ENCODE results near the gene CFDP1. TPM values are rescaled to one million over a fixed set of nuclear protein-coding genes. Genes with fewer than 3 reads are reported as not detected.

CFDP1 gene
- total RNA-seq, 6 donors from 2014 or later: 36.8 to 185 (median 50.6) TPM

DNA sequence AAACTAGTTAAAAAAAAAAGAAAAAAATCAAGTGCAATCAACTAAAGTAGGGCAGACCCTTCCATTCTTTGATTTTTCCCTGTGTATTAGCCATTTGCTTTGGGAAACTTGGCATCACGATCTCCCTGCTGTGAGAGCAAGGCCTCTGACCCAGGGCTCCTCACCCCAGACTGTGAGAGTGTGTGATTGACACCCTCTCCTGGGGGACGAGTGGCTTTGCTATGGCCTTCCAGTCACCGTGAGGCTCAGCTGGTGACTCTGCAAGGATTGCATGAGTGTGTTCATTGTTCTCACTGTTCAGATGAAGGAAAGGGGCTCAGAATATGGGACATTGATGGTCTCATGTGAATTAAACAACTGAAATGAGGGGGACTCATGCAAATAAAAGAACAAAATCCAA lies 112.9 kb downstream of the CFDP1 start:
- 56 to 62% methylated on average over 3 of the region's 3 CpGs for WGBS, 2 donors
- H3K4me3 ChIP-seq: no peak overlapping the region
- ATAC-seq (ENCODE audit: low FRiP score in 2 of 2): peak in 1 of 2 donors; percentile 32
- DNase-seq: no peak
- no peaks in the 10 kb centered on the region for H3K27me3 ChIP-seq
- peaks cover 3 to 15% (median 8%) of the 10 kb centered on the region in 4 donors for H3K4me1 ChIP-seq
- TF ChIP-seq, protein P1, sequence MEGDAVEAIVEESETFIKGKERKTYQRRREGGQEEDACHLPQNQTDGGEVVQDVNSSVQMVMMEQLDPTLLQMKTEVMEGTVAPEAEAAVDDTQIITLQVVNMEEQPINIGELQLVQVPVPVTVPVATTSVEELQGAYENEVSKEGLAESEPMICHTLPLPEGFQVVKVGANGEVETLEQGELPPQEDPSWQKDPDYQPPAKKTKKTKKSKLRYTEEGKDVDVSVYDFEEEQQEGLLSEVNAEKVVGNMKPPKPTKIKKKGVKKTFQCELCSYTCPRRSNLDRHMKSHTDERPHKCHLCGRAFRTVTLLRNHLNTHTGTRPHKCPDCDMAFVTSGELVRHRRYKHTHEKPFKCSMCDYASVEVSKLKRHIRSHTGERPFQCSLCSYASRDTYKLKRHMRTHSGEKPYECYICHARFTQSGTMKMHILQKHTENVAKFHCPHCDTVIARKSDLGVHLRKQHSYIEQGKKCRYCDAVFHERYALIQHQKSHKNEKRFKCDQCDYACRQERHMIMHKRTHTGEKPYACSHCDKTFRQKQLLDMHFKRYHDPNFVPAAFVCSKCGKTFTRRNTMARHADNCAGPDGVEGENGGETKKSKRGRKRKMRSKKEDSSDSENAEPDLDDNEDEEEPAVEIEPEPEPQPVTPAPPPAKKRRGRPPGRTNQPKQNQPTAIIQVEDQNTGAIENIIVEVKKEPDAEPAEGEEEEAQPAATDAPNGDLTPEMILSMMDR (IDR thresholded peaks at IDR 0.05): no peak
- TF ChIP-seq EP300 (IDR thresholded peaks at IDR 0.05) (no peak), POLR2AphosphoS5 (IDR thresholded peaks at IDR 0.05) (no peak), POLR2A (IDR thresholded peaks at IDR 0.05) (no peak)
- H3K9me3 ChIP-seq: no peaks in the 10 kb centered on the region
- H3K36me3 ChIP-seq: no peaks in the 10 kb centered on the region
- H3K27ac ChIP-seq: no peak overlapping the region

DNA sequence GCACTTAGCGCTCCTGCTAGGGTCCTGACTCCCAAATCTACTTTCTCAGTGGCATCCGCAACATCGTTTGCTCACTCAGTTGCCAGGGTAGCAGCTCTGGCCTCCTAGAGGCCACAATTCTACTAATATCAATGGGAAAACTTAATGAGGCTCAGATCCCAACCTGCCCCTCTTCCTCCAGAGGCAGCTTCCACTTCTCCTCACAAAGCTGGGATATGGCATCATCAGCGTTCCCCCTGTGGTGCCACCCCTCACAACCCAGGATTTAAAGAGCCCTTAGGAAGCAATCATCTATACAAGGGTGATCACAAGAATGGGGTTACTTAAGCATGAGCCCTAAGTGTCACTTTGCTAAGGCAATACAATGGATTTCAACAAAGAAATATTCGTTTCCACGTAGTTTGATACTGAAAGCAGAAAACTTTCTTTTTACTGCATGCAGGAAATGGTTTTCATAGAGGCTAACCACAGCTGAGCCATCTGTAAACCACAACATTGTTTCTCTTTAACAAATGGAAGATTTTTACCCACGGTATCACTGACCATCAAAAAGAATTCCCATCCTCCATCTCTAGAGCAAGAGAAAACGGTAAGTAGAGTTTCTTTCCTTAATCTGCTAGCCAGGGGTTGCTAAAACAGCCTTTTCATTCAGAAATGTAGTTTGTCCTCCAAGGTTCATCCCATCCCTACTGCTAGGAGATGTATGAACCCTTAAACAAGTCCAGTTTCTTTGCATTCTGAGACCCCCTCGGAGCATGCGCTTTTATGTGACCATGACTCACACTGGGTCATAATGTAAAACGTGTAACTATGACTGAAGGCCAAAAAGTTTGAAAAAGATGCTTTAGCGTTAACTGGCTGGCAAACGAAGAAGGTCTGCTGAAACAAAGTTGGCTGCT lies 113.5 kb downstream of the CFDP1 start:
- H3K4me1 ChIP-seq: peaks cover 3 to 15% (median 8%) of the 10 kb centered on the region in 4 donors
- no peak overlapping the region for H3K4me3 ChIP-seq
- no peak for TF ChIP-seq EP300 (IDR thresholded peaks at IDR 0.05)
- no peak for TF ChIP-seq POLR2A (IDR thresholded peaks at IDR 0.05)
- TF ChIP-seq, protein P1 (IDR thresholded peaks at IDR 0.05): no peak
- TF ChIP-seq POLR2AphosphoS5 (IDR thresholded peaks at IDR 0.05): no peak
- ATAC-seq (ENCODE audit: low FRiP score in 2 of 2) (peak in 1 of 2 donors; percentile 25), DNase-seq (no peak)
- H3K36me3 ChIP-seq: no peaks in the 10 kb centered on the region
- H3K27ac ChIP-seq: no peak overlapping the region
- H3K27me3 ChIP-seq: no peaks in the 10 kb centered on the region
- no peaks in the 10 kb centered on the region for H3K9me3 ChIP-seq
- 69 to 74% methylated on average over 13 of the region's 13 CpGs for WGBS, 2 donors

DNA sequence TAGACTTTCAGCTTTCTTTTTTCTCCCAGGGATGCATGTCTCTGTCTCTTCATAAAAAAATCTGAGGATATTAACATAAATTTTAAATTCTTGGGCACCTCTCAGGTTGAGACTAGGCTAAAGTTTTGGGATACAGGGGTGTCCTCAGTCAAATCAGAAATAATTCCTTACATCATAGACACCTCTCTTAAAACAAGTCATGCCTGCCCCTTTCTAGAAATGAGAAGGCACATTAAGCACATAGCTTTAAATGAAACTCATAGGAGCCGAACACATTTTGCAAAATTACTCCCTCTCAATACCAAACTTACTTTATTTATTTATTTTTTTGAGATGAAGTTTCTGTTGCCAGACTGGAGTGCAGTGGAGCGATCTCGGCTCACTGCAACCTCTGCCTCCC lies 114.6 kb downstream of the CFDP1 start:
- peaks cover 0 to 1% (median under 1%) of the 10 kb centered on the region in 4 donors for H3K36me3 ChIP-seq
- no peak for TF ChIP-seq POLR2A (IDR thresholded peaks at IDR 0.05)
- no peaks in the 10 kb centered on the region for H3K9me3 ChIP-seq
- H3K27me3 ChIP-seq: no peaks in the 10 kb centered on the region
- ATAC-seq (ENCODE audit: low FRiP score in 2 of 2): no peak
- no peak overlapping the region for H3K4me3 ChIP-seq
- no peak for DNase-seq
- H3K4me1 ChIP-seq: peaks cover 3 to 15% (median 8%) of the 10 kb centered on the region in 4 donors
- 94 to 96% methylated on average over 3 of the region's 3 CpGs for WGBS, 2 donors
- H3K27ac ChIP-seq: no peak overlapping the region

DNA sequence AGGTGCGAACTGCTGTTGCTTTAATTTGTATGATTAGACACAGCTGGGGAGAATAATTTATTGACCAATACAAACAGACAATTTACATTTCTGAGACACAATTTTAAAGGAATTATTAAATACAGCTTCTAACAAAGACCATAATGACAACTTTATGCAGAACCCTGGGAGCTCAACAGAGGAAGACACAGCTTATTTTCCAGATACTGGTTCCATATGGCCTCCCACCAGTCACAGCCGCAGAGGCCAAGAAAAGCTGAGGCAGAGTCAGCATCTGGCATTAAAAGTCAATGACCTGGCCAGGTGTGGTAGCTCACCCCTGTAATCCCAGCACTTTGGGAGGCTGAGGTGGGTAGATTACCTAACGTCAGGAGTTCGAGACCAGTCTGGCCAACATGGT lies 115.8 kb downstream of the CFDP1 start:
- Histone ChIP-seq H3K36me3 (peaks cover 0 to 10% (median 4%) of the 10 kb centered on the region in 4 donors), H3K27ac (peak overlapping the region; percentile 14 to 50 (median 34)), H3K4me1 (peaks cover 3 to 15% (median 8%) of the 10 kb centered on the region in 4 donors), H3K9me3 (no peaks in the 10 kb centered on the region), H3K4me3 (no peak overlapping the region), H3K27me3 (no peaks in the 10 kb centered on the region)
- TF ChIP-seq EP300 (IDR thresholded peaks at IDR 0.05) (no peak), POLR2AphosphoS5 (IDR thresholded peaks at IDR 0.05) (no peak), POLR2A (IDR thresholded peaks at IDR 0.05) (no peak)
- TF ChIP-seq, protein P1 (IDR thresholded peaks at IDR 0.05): no peak
- DNase-seq (no peak), ATAC-seq (ENCODE audit: low FRiP score in 2 of 2) (peak in 1 of 2 donors; percentile 7)
- WGBS, 2 donors: 91 to 92% methylated on average over 4 of the region's 4 CpGs

DNA sequence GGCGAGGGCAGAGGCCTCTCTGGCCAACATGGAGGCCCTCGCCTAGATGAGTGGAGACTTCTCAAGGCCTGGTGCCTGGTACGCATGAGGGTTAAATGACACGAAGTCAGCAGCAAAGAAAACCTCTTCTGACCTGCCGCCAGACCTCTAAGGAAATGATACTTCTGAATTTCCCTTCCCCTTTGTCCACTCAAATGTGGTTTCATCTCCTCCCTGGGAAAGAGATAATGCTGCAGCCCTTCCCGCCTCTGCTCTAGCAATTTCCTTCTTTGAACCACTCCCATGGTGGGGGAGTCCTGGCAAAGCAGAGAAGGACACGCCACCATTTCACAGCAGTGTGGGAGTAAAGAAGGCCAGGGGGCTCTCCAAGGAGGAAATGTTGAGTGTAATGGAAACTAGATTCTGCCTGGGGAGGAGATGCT lies 116.2 kb downstream of the CFDP1 start:
- WGBS, 2 donors: 62 to 65% methylated on average over 7 of the region's 7 CpGs
- TF ChIP-seq, protein P1 (IDR thresholded peaks at IDR 0.05): no peak
- TF ChIP-seq POLR2AphosphoS5 (IDR thresholded peaks at IDR 0.05) (no peak), EP300 (IDR thresholded peaks at IDR 0.05) (no peak), POLR2A (IDR thresholded peaks at IDR 0.05) (no peak)
- H3K4me3 ChIP-seq: no peak overlapping the region
- peaks cover 3 to 15% (median 8%) of the 10 kb centered on the region in 4 donors for H3K4me1 ChIP-seq
- ATAC-seq (ENCODE audit: low FRiP score in 2 of 2) (peak in 1 of 2 donors; percentile 74), DNase-seq (no peak)
- no peaks in the 10 kb centered on the region for H3K27me3 ChIP-seq
- peaks cover 0 to 10% (median 4%) of the 10 kb centered on the region in 4 donors for H3K36me3 ChIP-seq
- H3K27ac ChIP-seq: peak overlapping the region; percentile 14 to 50 (median 34)
- no peaks in the 10 kb centered on the region for H3K9me3 ChIP-seq

Data from upper lobe of left lung (tissue), 6 donors.